GM12878 (cell line): Measurements from ENCODE around the gene MORC3. TPM values are rescaled to one million over a fixed set of nuclear protein-coding genes. Genes with fewer than 3 reads are reported as not detected.

ENCODE experiments used
- ATF7 ChIP-seq: fragments of 450-650 bp; IDR thresholded peaks from 2 replicates; pipeline ENCODE4 v1.6.1; 2016; ENCODE audit warnings: low read depth, mild to moderate bottlenecking
- BHLHE40 ChIP-seq, 2 experiments: fragments of 450-650 bp in 1 of 2; IDR thresholded peaks; 2 replicates each; pipeline ENCODE4 v1.6.1; 2011 to 2017; ENCODE audit warnings: low read depth in 2 of 2, borderline replicate concordance in 1 of 2, improper control_type of control experiment in 1 of 2, low read length in 1 of 2, mild to moderate bottlenecking in 1 of 2
- BMI1 ChIP-seq: fragments of 450-650 bp; IDR thresholded peaks from 2 replicates; pipeline ENCODE4 v1.6.1; 2016; ENCODE audit warnings: mild to moderate bottlenecking, moderate library complexity, borderline replicate concordance
- BRCA1 ChIP-seq: IDR thresholded peaks from 2 replicates; pipeline ENCODE4 v1.6.1; 2011; ENCODE audit warnings: low read depth, low read length, improper control_type of control experiment
- CEBPZ ChIP-seq: fragments of 150-350 bp; IDR thresholded peaks from 2 replicates; pipeline ENCODE4 v1.6.1; 2016; ENCODE audit warnings: low read depth, low read length
- CHD4 ChIP-seq: fragments of 200-600 bp; sonication (generic); IDR thresholded peaks from 2 replicates; pipeline ENCODE4 v1.6.1; 2016; ENCODE audit warnings: mild to moderate bottlenecking
- E2F4 ChIP-seq: IDR thresholded peaks from 2 replicates; pipeline ENCODE4 v1.6.1; 2012; ENCODE audit warnings: low read depth, low read length, improper control_type of control experiment
- EZH2 ChIP-seq: IDR thresholded peaks from 2 replicates; pipeline ENCODE4 v1.6.1; 2012; ENCODE audit warnings: low read depth, mild to moderate bottlenecking, control low read depth, inconsistent platforms, low read length, borderline replicate concordance; ENCODE audit not compliant: control insufficient read depth
- HCFC1 ChIP-seq: fragments of 150-350 bp; IDR thresholded peaks from 2 replicates; pipeline ENCODE4 v1.6.1; 2014; ENCODE audit warnings: low read length
- JUNB ChIP-seq: IDR thresholded peaks from 2 replicates; pipeline ENCODE4 v1.6.1; 2016; ENCODE audit warnings: antibody characterized with exemption, mild to moderate bottlenecking
- KAT2A ChIP-seq: conservative IDR thresholded peaks from 2 replicates; pipeline ENCODE4 v1.6.1; 2011; ENCODE audit warnings: low read depth, low read length; ENCODE audit not compliant: control insufficient read depth
- MYC ChIP-seq: IDR thresholded peaks from 2 replicates; pipeline ENCODE4 v1.6.1; 2011; ENCODE audit warnings: mild to moderate bottlenecking, low read length, moderate library complexity, inconsistent platforms; ENCODE audit not compliant: insufficient read depth, insufficient replicate concordance, insufficient read length, severe bottlenecking
- RB1 ChIP-seq: fragments of 450-650 bp; formaldehyde crosslinking; IDR thresholded peaks from 2 replicates; pipeline ENCODE4 v1.6.1; 2017; ENCODE audit warnings: mild to moderate bottlenecking, borderline replicate concordance
- RBBP5 ChIP-seq: fragments of 200-600 bp; sonication (generic); conservative IDR thresholded peaks from 2 replicates; pipeline ENCODE4 v1.6.1; 2016
- RUNX3 ChIP-seq: IDR thresholded peaks from 2 replicates; pipeline ENCODE4 v1.6.1; 2012; ENCODE audit warnings: low read length, inconsistent platforms
- SMAD1 ChIP-seq: fragments of 450-650 bp; IDR thresholded peaks from 2 replicates; pipeline ENCODE4 v1.6.1; 2018; ENCODE audit warnings: mild to moderate bottlenecking, low read depth; ENCODE audit not compliant: partially characterized antibody
- SP1 ChIP-seq: IDR thresholded peaks from one replicate; pipeline ENCODE4 v1.6.1; 2011; ENCODE audit warnings: low read depth, low read length
- SUPT20H ChIP-seq: IDR thresholded peaks from 2 replicates; pipeline ENCODE4 v1.6.1; 2011; ENCODE audit warnings: low read depth, mild to moderate bottlenecking, low read length, moderate library complexity, borderline replicate concordance; ENCODE audit not compliant: control insufficient read depth
- TCF12 ChIP-seq: IDR thresholded peaks from 2 replicates; pipeline ENCODE4 v1.6.1; 2011; ENCODE audit warnings: low read depth, mild to moderate bottlenecking, low read length
- USF1 ChIP-seq: IDR thresholded peaks from 2 replicates; pipeline ENCODE4 v1.6.1; 2011; ENCODE audit warnings: borderline replicate concordance, low read depth, mild to moderate bottlenecking, moderate library complexity, mixed read lengths, low read length; ENCODE audit not compliant: insufficient read depth; ENCODE audit errors: extremely low read length
- YBX1 ChIP-seq: fragments of 450-650 bp; IDR thresholded peaks from 2 replicates; pipeline ENCODE4 v1.6.1; 2016; ENCODE audit warnings: antibody characterized with exemption
- ZZZ3 ChIP-seq: IDR thresholded peaks from 2 replicates; pipeline ENCODE4 v1.6.1; 2011; ENCODE audit warnings: low read depth; ENCODE audit not compliant: control insufficient read depth, insufficient read length
- polyA plus RNA-seq, 11 experiments: library from polyadenylated mRNA; depleted of rRNA in 4 of 11; unstranded in 6 of 11; stranded (reverse) in 5 of 11; fragments of >200 nt; fragmentation: Nextera tagmentation in 4 of 11; fragmentation: Illumina TruSeq in 1 of 11; extraction: Ambion mirVana in 4 of 11; extraction: Trizol in 1 of 11; gene quantifications; 1 replicate in 1 of 11; 2 replicates in 10 of 11; pipeline versions ENCODE4 v1.2.1 to v1.2.3, GENCODE V29; 2011 to 2016; ENCODE audit warnings: inconsistent platforms in 2 of 11, missing spikeins in 2 of 11, low read depth in 1 of 11
- total RNA-seq, 4 experiments: library from RNA; depleted of rRNA in 3 of 4; stranded (reverse); fragments of >200 nt in 3 of 4; fragmentation: Illumina TruSeq in 1 of 4; extraction: Trizol in 1 of 4; gene quantifications; 2 replicates each; pipeline versions ENCODE4 v1.2.1 to v1.2.3, GENCODE V29; 2013 to 2021
- TF ChIP-seq, protein P1 (sequence below): fragments of 450-650 bp; IDR thresholded peaks from 2 replicates; pipeline ENCODE4 v1.6.1; 2017; ENCODE audit warnings: low read depth, mild to moderate bottlenecking, moderate library complexity

The MORC3 gene
- total and polyA plus RNA-seq, 10 of the 15 experiments (the other 5 are each of a cell fraction or from before 2014, with no cell fraction given) = 5.5 to 29.9 (median 16.3) TPM

- TF ChIP-seq SP1 (no peak), MYC (no peak), CEBPZ (no peak), CHD4 (no peak), KAT2A (no peak), ATF7 (no peak), EZH2 (no peak), BHLHE40 (IDR thresholded peaks at IDR 0.05; ENCODE audit: borderline replicate concordance in 1 of 2, low read depth in 2 of 2, low read length in 1 of 2) (peak in 1 of 2 experiments; percentile 2; a peak in 1 of 4 replicates), RB1 (no peak), JUNB (no peak), SUPT20H (no peak), HCFC1 (no peak; the same call in 1 of the 2 replicates), RBBP5 (0 out of 2 replicates have a peak, but pooled peaks have one; percentile 33), RUNX3 (no peak), YBX1 (no peak), ZZZ3 (no peak), TCF12 (peak; percentile 27; the same call in 1 of the 2 replicates), BRCA1 (no peak), BMI1 (no peak), E2F4 (no peak), SMAD1 (no peak), USF1 (no peak)
- TF ChIP-seq, protein P1, sequence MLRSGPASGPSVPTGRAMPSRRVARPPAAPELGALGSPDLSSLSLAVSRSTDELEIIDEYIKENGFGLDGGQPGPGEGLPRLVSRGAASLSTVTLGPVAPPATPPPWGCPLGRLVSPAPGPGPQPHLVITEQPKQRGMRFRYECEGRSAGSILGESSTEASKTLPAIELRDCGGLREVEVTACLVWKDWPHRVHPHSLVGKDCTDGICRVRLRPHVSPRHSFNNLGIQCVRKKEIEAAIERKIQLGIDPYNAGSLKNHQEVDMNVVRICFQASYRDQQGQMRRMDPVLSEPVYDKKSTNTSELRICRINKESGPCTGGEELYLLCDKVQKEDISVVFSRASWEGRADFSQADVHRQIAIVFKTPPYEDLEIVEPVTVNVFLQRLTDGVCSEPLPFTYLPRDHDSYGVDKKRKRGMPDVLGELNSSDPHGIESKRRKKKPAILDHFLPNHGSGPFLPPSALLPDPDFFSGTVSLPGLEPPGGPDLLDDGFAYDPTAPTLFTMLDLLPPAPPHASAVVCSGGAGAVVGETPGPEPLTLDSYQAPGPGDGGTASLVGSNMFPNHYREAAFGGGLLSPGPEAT = no peak
Observed at GRCh38 chr21:36320421-36321324, 676 bp downstream of the MORC3 start (continued).
